A549 (cell line): ENCODE measurements around the gene GNA15. TPM values are rescaled to one million over a fixed set of nuclear protein-coding genes. Genes with fewer than 3 reads are reported as not detected.

Experiments used
- ATAC-seq, 2 experiments: fragments of 200-7000 bp in 1 of 2; fragments of >200 bp in 1 of 2; cut with Nextera tagmentation in 1 of 2; cut with Tn5 transposase in 1 of 2; 3 replicates each; pipeline versions ENCODE4 v1.8.0 to v1.9.1; 2018 to 2020; ENCODE audit warnings: mild to moderate bottlenecking in 1 of 2, moderate library complexity in 1 of 2
- CTCF ChIA-PET: fragments of 300-600 bp; sonication (Branson Sonifier 250); formaldehyde crosslinking; extraction: SDS; loops from one replicate; lab custom pipeline; 2021; ENCODE audit warnings: antibody characterized with exemption, inconsistent platforms; lab: Yijun Ruan, JAX
- POLR2A ChIA-PET: fragments of 350-600 bp; formaldehyde crosslinking; extraction: SDS; loops from one replicate; lab custom pipeline; 2021; ENCODE audit warnings: antibody characterized with exemption, inconsistent platforms; lab: Yijun Ruan, JAX
- DNase-seq, 2 experiments: peaks; one replicate each; pipeline versions ENCODE4 v3.0.0 to v3.0.0-alpha.2; 2011 to 2016; ENCODE audit warnings: low read depth in 1 of 2, low spot score in 1 of 2
- FAIRE-seq: peaks from 2 replicates; lab custom pipeline; 2011; peaks lifted over from hg19 to GRCh38; lab: Jason Lieb, UNC
- H3K27ac ChIP-seq, 2 experiments: fragments of >200 bp; sonication (Bioruptor Twin); formaldehyde crosslinking; 3 replicates each; pipeline ENCODE4 v1.5.1; 2016 to 2017
- H3K4me1 ChIP-seq: fragments of >200 bp; sonication (Bioruptor Twin); formaldehyde crosslinking; 3 replicates; pipeline ENCODE4 v1.6.1; 2016
- H3K4me2 ChIP-seq: fragments of >200 bp; sonication (Bioruptor Twin); formaldehyde crosslinking; 3 replicates; pipeline ENCODE4 v1.6.1; 2016
- H3K4me3 ChIP-seq: fragments of >200 bp; sonication (Bioruptor Twin); formaldehyde crosslinking; 3 replicates; pipeline ENCODE4 v1.5.1; 2016
- H3K9me3 ChIP-seq: fragments of >200 bp; sonication (Bioruptor Twin); formaldehyde crosslinking; 3 replicates; pipeline ENCODE4 v1.6.1; 2016
- BHLHE40 ChIP-seq: IDR thresholded peaks from 2 replicates; pipeline ENCODE4 v1.6.1; 2012; ENCODE audit warnings: low read depth, low read length, inconsistent platforms
- CBX8 ChIP-seq: fragments of 200-600 bp; sonication (generic); IDR thresholded peaks from 2 replicates; pipeline ENCODE4 v1.6.1; 2016
- CEBPB ChIP-seq, 2 experiments: fragments of >200 bp in 1 of 2; sonication (Bioruptor Twin) in 1 of 2; formaldehyde crosslinking in 1 of 2; IDR thresholded peaks; 2 replicates each; pipeline ENCODE4 v1.6.1; 2012 to 2016
- CHD4 ChIP-seq: fragments of 200-600 bp; sonication (generic); IDR thresholded peaks from 2 replicates; pipeline ENCODE4 v1.6.1; 2016; ENCODE audit warnings: antibody characterized with exemption, mild to moderate bottlenecking, borderline replicate concordance
- EP300 ChIP-seq, 2 experiments: fragments of >200 bp; sonication (Bioruptor Twin); formaldehyde crosslinking; IDR thresholded peaks; 2 replicates in 1 of 2; 3 replicates in 1 of 2; pipeline ENCODE4 v1.6.1; 2016 to 2017
- GATA3 ChIP-seq: IDR thresholded peaks from 2 replicates; pipeline ENCODE4 v1.6.1; 2012; ENCODE audit warnings: borderline replicate concordance
- HOXA7 ChIP-seq: fragments of 250-450 bp; sonication (Bioruptor Pico); IDR thresholded peaks from 2 replicates; pipeline ENCODE4 v1.5.0; 2020; ENCODE audit warnings: mild to moderate bottlenecking, moderate library complexity
- KDM1A ChIP-seq: fragments of 200-600 bp; sonication (generic); IDR thresholded peaks from 2 replicates; pipeline ENCODE4 v1.6.1; 2016; ENCODE audit warnings: low read depth, mild to moderate bottlenecking
- MAFK ChIP-seq: fragments of 450-650 bp; IDR thresholded peaks from 2 replicates; pipeline ENCODE4 v1.6.1; 2014; ENCODE audit not compliant: partially characterized antibody
- MAX ChIP-seq: IDR thresholded peaks from 2 replicates; pipeline ENCODE4 v1.6.1; 2012
- MYC ChIP-seq: IDR thresholded peaks from 2 replicates; pipeline ENCODE4 v1.6.1; 2012; ENCODE audit warnings: mild to moderate bottlenecking, inconsistent platforms, low read length, improper control_type of control experiment, borderline replicate concordance
- PHF8 ChIP-seq: fragments of 200-600 bp; sonication (generic); IDR thresholded peaks from 2 replicates; pipeline ENCODE4 v1.6.1; 2016; ENCODE audit warnings: low read depth, mild to moderate bottlenecking, antibody characterized with exemption, moderate library complexity, borderline replicate concordance
- POLR2AphosphoS2 ChIP-seq: conservative IDR thresholded peaks from 2 replicates; pipeline ENCODE4 v1.6.1; 2012; ENCODE audit warnings: low read length, improper control_type of control experiment, inconsistent platforms
- RAD21 ChIP-seq, 2 experiments: fragments of >200 bp in 1 of 2; sonication (Bioruptor Twin) in 1 of 2; formaldehyde crosslinking in 1 of 2; IDR thresholded peaks in 1 of 2; conservative IDR thresholded peaks in 1 of 2; 2 replicates in 1 of 2; 3 replicates in 1 of 2; pipeline ENCODE4 v1.6.1; 2012 to 2018; ENCODE audit warnings: inconsistent platforms in 1 of 2
- RARB ChIP-seq: fragments of 250-450 bp; sonication (Bioruptor Pico); IDR thresholded peaks from 2 replicates; pipeline ENCODE4 v1.8.0; 2021; ENCODE audit warnings: mild to moderate bottlenecking, moderate library complexity
- RFX5 ChIP-seq: fragments of 450-650 bp; IDR thresholded peaks from 2 replicates; pipeline ENCODE4 v1.7.1; 2014; ENCODE audit warnings: antibody characterized with exemption, mild to moderate bottlenecking, moderate library complexity
- TFCP2L1 ChIP-seq: fragments of 250-450 bp; sonication (Bioruptor Pico); IDR thresholded peaks from 2 replicates; pipeline ENCODE4 v1.5.0; 2021; ENCODE audit warnings: mild to moderate bottlenecking
- TP53 ChIP-seq: fragments of 250-450 bp; sonication (Bioruptor Pico); IDR thresholded peaks from 2 replicates; pipeline ENCODE4 v1.5.0; 2021; ENCODE audit warnings: mild to moderate bottlenecking, moderate library complexity
- ZC3H11A ChIP-seq: fragments of 450-650 bp; IDR thresholded peaks from 2 replicates; pipeline ENCODE4 v1.6.1; 2014; ENCODE audit warnings: antibody characterized with exemption, mild to moderate bottlenecking
- ZFP36 ChIP-seq: fragments of 450-650 bp; IDR thresholded peaks from 2 replicates; pipeline ENCODE4 v1.6.1; 2014; ENCODE audit warnings: borderline replicate concordance; ENCODE audit not compliant: partially characterized antibody
- WGBS: methylation state at CpG from one replicate; pipeline ENCODE4 v1.1.6; 2017; ENCODE audit errors: missing lambda C conversion rate; 5-methylcytosine and 5-hydroxymethylcytosine counted together
- polyA plus RNA-seq, 4 experiments: library from polyadenylated mRNA; depleted of rRNA in 3 of 4; stranded (reverse); fragments of >200 nt; fragmentation: RNase III in 1 of 4; extraction: RNeasy Plus Mini Kit Qiagen cat#74134 plus additional on column Dnase treatment in 1 of 4; gene quantifications; 2 replicates in 3 of 4; 3 replicates in 1 of 4; pipeline ENCODE4 v1.2.3, GENCODE V29; 2011 to 2017
- TF ChIP-seq, protein P1 (sequence below): fragments of 450-650 bp; IDR thresholded peaks from 2 replicates; pipeline ENCODE4 v1.6.1; 2014; ENCODE audit warnings: antibody characterized with exemption
- TF ChIP-seq, protein P2 (sequence below): fragments of 250-450 bp; sonication (Bioruptor Pico); IDR thresholded peaks from 2 replicates; pipeline ENCODE4 v1.5.0; 2021; ENCODE audit warnings: mild to moderate bottlenecking, moderate library complexity, borderline replicate concordance
- TF ChIP-seq, protein P3 (sequence below): fragments of >200 bp; sonication (Bioruptor Twin); formaldehyde crosslinking; IDR thresholded peaks from 3 replicates; pipeline ENCODE4 v1.5.1; 2016
- TF ChIP-seq, protein P4 (sequence below): IDR thresholded peaks from 2 replicates; pipeline ENCODE4 v1.6.1; 2012

The GNA15 gene
- polyA plus RNA-seq, 2 of the 4 experiments (the other 2 are of a cell fraction), result 0.06 TPM; not detected in 1

GRCh38 chr19:3094601-3095440 is 41.0 kb upstream of the GNA15 start:
- peak; percentile 23 to 32; a peak in 4 of 6 replicates for ATAC-seq
- CTCF ChIA-PET, result interaction anchor here (3.0 kb wide), 1 partner anchor 10 kb away, joined by 15 read pairs; no protein-coding TSS in a partner anchor

DNA sequence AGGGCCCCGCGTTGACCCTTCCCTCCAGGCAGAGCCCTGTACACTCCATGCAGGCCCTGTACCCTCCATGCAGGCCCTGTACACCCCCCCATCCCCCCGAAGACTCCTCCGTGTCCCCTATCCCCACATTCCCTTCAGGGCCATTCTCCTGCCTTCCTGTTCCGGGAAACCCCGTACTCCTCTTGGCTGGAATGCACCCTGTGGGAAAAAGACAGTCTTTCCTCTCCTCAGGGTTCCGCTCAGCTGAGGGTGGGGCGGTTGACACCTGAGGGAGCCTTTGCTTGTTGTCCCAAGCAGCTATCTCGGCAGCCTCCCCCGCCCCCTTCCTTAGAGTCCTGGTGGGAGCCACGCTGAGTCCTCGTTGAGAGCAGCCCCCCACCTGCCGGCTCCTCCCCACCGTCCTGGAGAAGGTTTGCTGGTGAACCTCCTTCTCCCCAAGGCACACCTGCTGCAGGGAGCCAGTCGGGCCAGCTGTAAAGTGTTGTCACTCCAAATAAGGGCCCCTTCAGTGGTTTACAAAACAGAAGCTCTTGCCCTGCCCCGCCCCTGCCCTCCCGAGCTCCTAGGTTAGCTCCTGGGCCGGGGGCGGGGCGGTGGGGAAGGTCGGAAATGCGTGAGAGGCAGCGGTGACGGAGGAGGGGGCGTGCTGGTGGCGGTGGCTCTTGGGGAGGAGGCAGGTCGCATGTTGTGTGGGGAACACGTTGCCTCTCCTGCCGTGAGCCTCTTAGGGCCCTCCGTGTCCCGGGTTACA is 40.2 kb upstream of the GNA15 start:
- CTCF ChIA-PET, result interaction anchor here (2.1 to 3.0 kb wide), 3 partner anchors 9 to 145 kb away, joined by 6 to 15 read pairs (median 9); no protein-coding TSS in a partner anchor
- Histone ChIP-seq H3K4me3 (peak overlapping the region; percentile 94), H3K9me3 (no peaks in the 10 kb centered on the region), H3K27ac (peak overlapping the region; percentile 82 to 90; a peak in 5 of 6 replicates), H3K4me2 (peak overlapping the region; percentile 96), H3K4me1 (peaks cover 10% of the 10 kb centered on the region; the same call in 2 of the 3 replicates)
- FAIRE-seq (no peak), ATAC-seq (peak in 1 of 2 experiments; percentile 16; a peak in 2 of 6 replicates), DNase-seq (no peak)
- POLR2A ChIA-PET, result interaction anchor here (0.5 kb wide), 1 partner anchor 259 kb away, joined by 3 read pairs; no protein-coding TSS in a partner anchor
- TF ChIP-seq PHF8 (no peak), ZC3H11A (no peak), ZFP36 (no peak), HOXA7 (CRISPR knock-in tag) (no peak), CBX8 (no peak), RAD21 (conservative IDR thresholded peaks at IDR 0.05 in 1 of 2, IDR thresholded peaks at IDR 0.05 in 1 of 2) (no peak), POLR2AphosphoS2 (no peak), CHD4 (no peak), CEBPB (IDR thresholded peaks at IDR 0.05) (no peak), GATA3 (no peak)
- TF ChIP-seq, protein P1, sequence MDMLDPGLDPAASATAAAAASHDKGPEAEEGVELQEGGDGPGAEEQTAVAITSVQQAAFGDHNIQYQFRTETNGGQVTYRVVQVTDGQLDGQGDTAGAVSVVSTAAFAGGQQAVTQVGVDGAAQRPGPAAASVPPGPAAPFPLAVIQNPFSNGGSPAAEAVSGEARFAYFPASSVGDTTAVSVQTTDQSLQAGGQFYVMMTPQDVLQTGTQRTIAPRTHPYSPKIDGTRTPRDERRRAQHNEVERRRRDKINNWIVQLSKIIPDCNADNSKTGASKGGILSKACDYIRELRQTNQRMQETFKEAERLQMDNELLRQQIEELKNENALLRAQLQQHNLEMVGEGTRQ, result no peak
- 72% methylated on average over 13 of the region's 31 CpGs for WGBS

More at GRCh38 chr19:3094601-3095440, 41.0 kb upstream of the GNA15 start:
- TF ChIP-seq TP53 (CRISPR knock-in tag), result no peak
- no peak for TF ChIP-seq PHF8
- no peak for TF ChIP-seq MYC
- TF ChIP-seq EP300 (IDR thresholded peaks at IDR 0.05), result no peak
- no peak for TF ChIP-seq GATA3
- no peak for TF ChIP-seq RARB (CRISPR knock-in tag)
- TF ChIP-seq MAX, result no peak
- no peak for TF ChIP-seq TFCP2L1 (CRISPR knock-in tag)
- TF ChIP-seq, protein P2, sequence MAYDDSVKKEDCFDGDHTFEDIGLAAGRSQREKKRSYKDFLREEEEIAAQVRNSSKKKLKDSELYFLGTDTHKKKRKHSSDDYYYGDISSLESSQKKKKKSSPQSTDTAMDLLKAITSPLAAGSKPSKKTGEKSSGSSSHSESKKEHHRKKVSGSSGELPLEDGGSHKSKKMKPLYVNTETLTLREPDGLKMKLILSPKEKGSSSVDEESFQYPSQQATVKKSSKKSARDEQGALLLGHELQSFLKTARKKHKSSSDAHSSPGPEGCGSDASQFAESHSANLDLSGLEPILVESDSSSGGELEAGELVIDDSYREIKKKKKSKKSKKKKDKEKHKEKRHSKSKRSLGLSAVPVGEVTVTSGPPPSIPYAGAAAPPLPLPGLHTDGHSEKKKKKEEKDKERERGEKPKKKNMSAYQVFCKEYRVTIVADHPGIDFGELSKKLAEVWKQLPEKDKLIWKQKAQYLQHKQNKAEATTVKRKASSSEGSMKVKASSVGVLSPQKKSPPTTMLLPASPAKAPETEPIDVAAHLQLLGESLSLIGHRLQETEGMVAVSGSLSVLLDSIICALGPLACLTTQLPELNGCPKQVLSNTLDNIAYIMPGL (CRISPR knock-in tag), result no peak
- TF ChIP-seq MAFK, result no peak
- no peak for TF ChIP-seq KDM1A
- no peak for TF ChIP-seq ZFP36
- TF ChIP-seq RFX5, result no peak
- TF ChIP-seq, protein P3, sequence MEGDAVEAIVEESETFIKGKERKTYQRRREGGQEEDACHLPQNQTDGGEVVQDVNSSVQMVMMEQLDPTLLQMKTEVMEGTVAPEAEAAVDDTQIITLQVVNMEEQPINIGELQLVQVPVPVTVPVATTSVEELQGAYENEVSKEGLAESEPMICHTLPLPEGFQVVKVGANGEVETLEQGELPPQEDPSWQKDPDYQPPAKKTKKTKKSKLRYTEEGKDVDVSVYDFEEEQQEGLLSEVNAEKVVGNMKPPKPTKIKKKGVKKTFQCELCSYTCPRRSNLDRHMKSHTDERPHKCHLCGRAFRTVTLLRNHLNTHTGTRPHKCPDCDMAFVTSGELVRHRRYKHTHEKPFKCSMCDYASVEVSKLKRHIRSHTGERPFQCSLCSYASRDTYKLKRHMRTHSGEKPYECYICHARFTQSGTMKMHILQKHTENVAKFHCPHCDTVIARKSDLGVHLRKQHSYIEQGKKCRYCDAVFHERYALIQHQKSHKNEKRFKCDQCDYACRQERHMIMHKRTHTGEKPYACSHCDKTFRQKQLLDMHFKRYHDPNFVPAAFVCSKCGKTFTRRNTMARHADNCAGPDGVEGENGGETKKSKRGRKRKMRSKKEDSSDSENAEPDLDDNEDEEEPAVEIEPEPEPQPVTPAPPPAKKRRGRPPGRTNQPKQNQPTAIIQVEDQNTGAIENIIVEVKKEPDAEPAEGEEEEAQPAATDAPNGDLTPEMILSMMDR, result no peak
- TF ChIP-seq, protein P4, sequence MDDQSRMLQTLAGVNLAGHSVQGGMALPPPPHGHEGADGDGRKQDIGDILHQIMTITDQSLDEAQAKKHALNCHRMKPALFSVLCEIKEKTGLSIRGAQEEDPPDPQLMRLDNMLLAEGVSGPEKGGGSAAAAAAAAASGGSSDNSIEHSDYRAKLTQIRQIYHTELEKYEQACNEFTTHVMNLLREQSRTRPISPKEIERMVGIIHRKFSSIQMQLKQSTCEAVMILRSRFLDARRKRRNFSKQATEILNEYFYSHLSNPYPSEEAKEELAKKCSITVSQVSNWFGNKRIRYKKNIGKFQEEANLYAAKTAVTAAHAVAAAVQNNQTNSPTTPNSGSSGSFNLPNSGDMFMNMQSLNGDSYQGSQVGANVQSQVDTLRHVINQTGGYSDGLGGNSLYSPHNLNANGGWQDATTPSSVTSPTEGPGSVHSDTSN, result no peak
- TF ChIP-seq BHLHE40, result no peak
- peaks cover 10% of the 10 kb centered on the region; the same call in 2 of the 3 replicates for H3K4me1 ChIP-seq
- WGBS, result 8% methylated on average over 6 of the region's 57 CpGs
- peak overlapping the region; percentile 96 for H3K4me2 ChIP-seq
- H3K9me3 ChIP-seq, result no peaks in the 10 kb centered on the region
- DNase-seq (no peak), FAIRE-seq (no peak)
- POLR2A ChIA-PET, result interaction anchor here (0.5 kb wide), 1 partner anchor 258 kb away, joined by 3 read pairs; no protein-coding TSS in a partner anchor
- peak overlapping the region; percentile 94 for H3K4me3 ChIP-seq
- H3K27ac ChIP-seq, result peak overlapping the region; percentile 82 to 90
